ENCODE measurements around the gene PCDHGB4. TPM values are rescaled to one million over a fixed set of nuclear protein-coding genes. Genes with fewer than 3 reads are reported as not detected.
A peak's percentile ranks its signal among the peaks of the same experiment; 100 is the strongest.
"Not testable (repeated sequence)": the region's sequence is repeated elsewhere in the genome, so short reads cannot be mapped to it uniquely, and the experiment has no call there.

The PCDHGB4 gene
- total and polyA plus RNA-seq, 5 donors from 2014 or later: 0.22 TPM; not detected in 4

DNA sequence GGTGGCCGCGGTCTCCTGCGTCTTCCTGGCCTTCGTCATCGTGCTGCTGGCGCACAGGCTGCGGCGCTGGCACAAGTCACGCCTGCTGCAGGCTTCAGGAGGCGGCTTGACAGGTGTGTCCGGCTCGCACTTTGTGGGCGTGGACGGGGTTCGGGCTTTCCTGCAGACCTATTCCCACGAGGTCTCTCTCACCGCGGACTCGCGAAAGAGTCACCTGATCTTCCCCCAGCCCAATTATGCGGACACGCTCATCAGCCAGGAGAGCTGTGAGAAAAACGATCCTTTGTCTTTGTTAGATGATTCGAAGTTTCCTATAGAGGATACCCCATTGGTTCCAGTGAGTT lies 27.7 kb downstream of the PCDHGB4 start:
- not testable (repeated sequence) for H3K27ac Mint-ChIP-seq; H3K4me3 ChIP-seq (ENCODE audit: low read depth, low read length); DNase-seq; H3K36me3 ChIP-seq (ENCODE audit: control insufficient read depth, insufficient read depth, low read length); H3K27ac ChIP-seq (ENCODE audit: insufficient read depth, low read length, poor library complexity, severe bottlenecking); ATAC-seq (ENCODE audit: low read depth in 2 of 2)
- H3K9me3 Mint-ChIP-seq: peaks cover 0 to 39% (median 18%) of the 10 kb centered on the region in 7 donors
- Histone ChIP-seq H3K4me1 (ENCODE audit: control insufficient read depth, insufficient read depth, low read length, poor library complexity, severe bottlenecking) (peaks cover 18% of the 10 kb centered on the region), H3K27me3 (ENCODE audit: control insufficient read depth, insufficient read depth, low read length) (peaks cover 58% of the 10 kb centered on the region), H3K9me3 (ENCODE audit: control insufficient read depth in 2 of 2, low read length in 2 of 2) (peaks cover 18 to 41% of the 10 kb centered on the region in 2 experiments)
- peak overlapping the region in 2 of 4 donors; percentile 4 to 42 for H3K4me3 Mint-ChIP-seq
- peaks cover 0 to 26% (median 16%) of the 10 kb centered on the region in 4 donors for H3K4me1 Mint-ChIP-seq
- H3K27me3 Mint-ChIP-seq: peaks cover 73% of the 10 kb centered on the region
- peaks cover 20% of the 10 kb centered on the region for H3K36me3 Mint-ChIP-seq

DNA sequence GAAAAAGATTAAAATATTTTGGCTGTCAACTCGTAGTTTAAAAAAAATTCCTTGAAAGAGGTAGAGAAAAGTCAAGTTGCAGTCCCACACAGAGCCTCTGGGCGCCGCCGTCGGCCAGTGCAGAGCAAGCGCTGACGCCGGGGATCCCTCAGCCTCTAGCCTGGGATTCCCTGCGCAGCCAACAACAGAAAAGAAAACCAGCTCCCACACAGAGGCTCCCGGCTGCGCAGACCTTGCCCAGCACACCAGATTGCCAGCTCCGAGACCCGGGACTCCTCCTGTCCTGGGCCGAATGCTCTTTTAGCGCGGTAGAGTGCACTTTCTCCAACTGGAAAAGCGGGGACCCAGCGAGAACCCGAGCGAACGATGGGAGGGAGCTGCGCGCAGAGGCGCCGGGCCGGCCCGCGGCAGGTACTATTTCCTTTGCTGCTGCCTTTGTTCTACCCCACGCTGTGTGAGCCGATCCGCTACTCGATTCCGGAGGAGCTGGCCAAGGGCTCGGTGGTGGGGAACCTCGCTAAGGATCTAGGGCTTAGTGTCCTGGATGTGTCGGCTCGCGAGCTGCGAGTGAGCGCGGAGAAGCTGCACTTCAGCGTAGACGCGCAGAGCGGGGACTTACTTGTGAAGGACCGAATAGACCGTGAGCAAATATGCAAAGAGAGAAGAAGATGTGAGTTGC lies 30.1 kb downstream of the PCDHGB4 start, which contains the start of gene PCDHGB7:
Gene PCDHGB7, plus strand, starts transcription at position 184 of the 679 bp plus-strand sequence. Its CDS starts 183 bp downstream, at position 367.
- peaks cover 0 to 53% (median 21%) of the 10 kb centered on the region in 7 donors for H3K9me3 Mint-ChIP-seq
- H3K27me3 ChIP-seq (ENCODE audit: control insufficient read depth, insufficient read depth, low read length): peaks cover 65% of the 10 kb centered on the region
- H3K4me3 Mint-ChIP-seq: peak within 1 kb of the TSS; percentile 39 to 66 (median 50)
- DNase-seq (peak in 1 of 3 donors; percentile 51), ATAC-seq (ENCODE audit: low read depth in 2 of 2) (peak; percentile 38 to 51)
- H3K9me3 ChIP-seq (ENCODE audit: control insufficient read depth in 2 of 2, low read length in 2 of 2): peaks cover 30 to 65% of the 10 kb centered on the region in 2 experiments
- peak within 1 kb of the TSS in 1 of 3 donors; percentile 83 for H3K27ac Mint-ChIP-seq
- H3K4me3 ChIP-seq (ENCODE audit: low read depth, low read length); H3K27ac ChIP-seq (ENCODE audit: insufficient read depth, low read length, poor library complexity, severe bottlenecking); H3K36me3 ChIP-seq (ENCODE audit: control insufficient read depth, insufficient read depth, low read length): not testable (repeated sequence)
- H3K27me3 Mint-ChIP-seq: peaks cover 80% of the 10 kb centered on the region
- H3K4me1 ChIP-seq (ENCODE audit: control insufficient read depth, insufficient read depth, low read length, poor library complexity, severe bottlenecking): peaks cover 21% of the 10 kb centered on the region
- peaks cover 18% of the 10 kb centered on the region for H3K36me3 Mint-ChIP-seq
- peaks cover 0 to 38% (median 19%) of the 10 kb centered on the region in 4 donors for H3K4me1 Mint-ChIP-seq

DNA sequence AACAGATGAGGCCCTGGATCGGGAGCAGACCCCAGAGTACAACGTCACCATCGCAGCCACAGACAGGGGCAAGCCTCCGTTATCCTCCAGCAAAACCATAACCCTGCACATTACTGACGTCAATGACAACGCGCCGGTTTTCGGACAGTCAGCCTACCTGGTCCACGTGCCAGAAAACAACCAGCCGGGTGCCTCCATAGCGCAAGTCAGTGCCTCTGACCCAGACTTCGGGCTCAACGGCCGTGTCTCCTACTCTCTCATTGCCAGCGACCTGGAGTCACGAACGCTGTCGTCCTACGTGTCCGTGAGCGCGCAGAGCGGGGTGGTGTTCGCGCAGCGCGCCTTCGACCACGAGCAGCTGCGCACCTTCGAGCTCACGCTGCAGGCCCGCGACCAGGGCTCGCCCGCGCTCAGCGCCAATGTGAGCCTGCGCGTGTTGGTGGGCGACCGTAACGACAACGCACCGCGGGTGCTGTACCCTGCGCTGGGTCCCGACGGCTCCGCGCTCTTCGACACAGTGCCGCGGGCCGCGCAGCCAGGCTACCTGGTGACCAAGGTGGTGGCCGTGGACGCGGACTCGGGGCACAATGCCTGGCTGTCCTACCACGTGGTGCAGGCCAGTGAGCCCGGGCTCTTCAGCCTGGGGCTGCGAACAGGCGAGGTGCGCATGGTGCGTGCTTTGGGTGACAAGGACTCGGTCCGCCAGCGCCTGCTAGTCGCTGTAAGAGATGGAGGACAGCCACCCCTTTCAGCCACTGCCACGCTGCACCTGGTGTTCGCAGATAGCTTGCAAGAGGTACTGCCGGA lies 31.8 kb downstream of the PCDHGB4 start:
- H3K27ac Mint-ChIP-seq: no peak overlapping the region
- Histone ChIP-seq H3K27me3 (ENCODE audit: control insufficient read depth, insufficient read depth, low read length) (peaks cover 58% of the 10 kb centered on the region), H3K27ac (ENCODE audit: insufficient read depth, low read length, poor library complexity, severe bottlenecking) (no peak overlapping the region), H3K36me3 (ENCODE audit: control insufficient read depth, insufficient read depth, low read length) (no peaks in the 10 kb centered on the region), H3K4me1 (ENCODE audit: control insufficient read depth, insufficient read depth, low read length, poor library complexity, severe bottlenecking) (peaks cover 9% of the 10 kb centered on the region), H3K4me3 (ENCODE audit: low read depth, low read length) (no peak overlapping the region), H3K9me3 (ENCODE audit: control insufficient read depth in 2 of 2, low read length in 2 of 2) (peaks cover 26 to 66% of the 10 kb centered on the region in 2 experiments)
- peaks cover 70% of the 10 kb centered on the region for H3K27me3 Mint-ChIP-seq
- H3K9me3 Mint-ChIP-seq: peaks cover 0 to 49% (median 20%) of the 10 kb centered on the region in 7 donors
- ATAC-seq (ENCODE audit: low read depth in 2 of 2) (no peak), DNase-seq (no peak)
- peak overlapping the region in 1 of 4 donors; percentile 54 for H3K4me3 Mint-ChIP-seq
- peaks cover 17% of the 10 kb centered on the region for H3K36me3 Mint-ChIP-seq
- H3K4me1 Mint-ChIP-seq: peaks cover 0 to 22% (median 7%) of the 10 kb centered on the region in 4 donors

DNA sequence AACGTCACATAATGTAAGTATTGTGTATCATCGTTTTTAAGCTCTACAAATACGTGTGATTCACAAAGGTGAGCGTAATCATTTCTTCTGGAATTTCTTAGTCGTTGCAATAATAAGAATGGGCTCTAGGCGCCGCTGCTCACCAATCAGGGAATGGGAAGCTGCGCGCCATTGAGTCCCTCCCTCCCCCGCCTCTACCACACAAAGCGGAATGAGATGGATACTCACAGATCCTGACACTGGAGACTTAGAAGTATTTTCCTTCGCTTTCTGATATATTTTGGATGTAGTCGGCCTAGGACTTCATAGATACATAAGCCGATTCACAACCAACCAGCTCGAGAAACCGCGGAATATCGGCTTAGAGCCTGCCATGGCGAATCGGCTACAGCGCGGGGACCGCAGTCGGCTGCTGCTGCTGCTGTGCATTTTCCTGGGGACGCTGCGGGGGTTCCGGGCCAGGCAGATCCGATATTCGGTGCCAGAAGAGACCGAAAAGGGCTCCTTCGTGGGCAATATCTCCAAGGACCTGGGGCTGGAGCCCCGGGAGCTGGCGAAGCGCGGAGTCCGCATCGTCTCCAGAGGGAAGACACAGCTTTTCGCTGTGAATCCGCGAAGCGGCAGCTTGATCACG lies 33.5 kb downstream of the PCDHGB4 start, which contains the start of gene PCDHGA11:
Gene PCDHGA11, plus strand, starts transcription at position 197 of the 634 bp plus-strand sequence. Its CDS starts 177 bp downstream, at position 374.
- Histone ChIP-seq H3K27me3 (ENCODE audit: control insufficient read depth, insufficient read depth, low read length) (peaks cover 55% of the 10 kb centered on the region), H3K9me3 (ENCODE audit: control insufficient read depth in 2 of 2, low read length in 2 of 2) (peaks cover 24 to 60% of the 10 kb centered on the region in 2 experiments), H3K4me1 (ENCODE audit: control insufficient read depth, insufficient read depth, low read length, poor library complexity, severe bottlenecking) (peaks cover 9% of the 10 kb centered on the region), H3K27ac (ENCODE audit: insufficient read depth, low read length, poor library complexity, severe bottlenecking) (no peak within 1 kb of the TSS), H3K4me3 (ENCODE audit: low read depth, low read length) (peak within 1 kb of the TSS; percentile 34), H3K36me3 (ENCODE audit: control insufficient read depth, insufficient read depth, low read length) (no peaks in the 10 kb centered on the region)
- Mint-ChIP-seq H3K27ac (peak within 1 kb of the TSS in 2 of 3 donors; percentile 26 to 58), H3K36me3 (peaks cover 13% of the 10 kb centered on the region), H3K27me3 (peaks cover 69% of the 10 kb centered on the region), H3K4me1 (peaks cover 0 to 19% (median 6%) of the 10 kb centered on the region in 4 donors), H3K4me3 (peak within 1 kb of the TSS; percentile 54 to 80 (median 66)), H3K9me3 (peaks cover 0 to 48% (median 19%) of the 10 kb centered on the region in 7 donors)
- ATAC-seq (ENCODE audit: low read depth in 2 of 2) (no peak), DNase-seq (peak in 1 of 3 donors; percentile 55)

DNA sequence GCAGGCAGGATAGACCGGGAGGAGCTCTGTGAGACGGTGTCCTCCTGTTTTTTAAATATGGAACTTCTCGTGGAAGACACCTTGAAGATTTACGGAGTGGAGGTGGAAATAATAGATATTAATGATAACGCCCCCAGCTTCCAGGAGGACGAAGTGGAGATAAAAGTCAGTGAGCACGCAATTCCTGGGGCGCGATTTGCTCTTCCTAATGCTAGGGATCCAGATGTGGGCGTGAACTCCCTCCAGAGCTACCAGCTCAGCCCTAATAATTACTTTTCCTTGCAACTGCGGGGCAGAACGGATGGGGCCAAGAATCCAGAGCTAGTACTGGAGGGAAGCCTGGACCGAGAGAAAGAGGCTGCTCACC lies 34.0 kb downstream of the PCDHGB4 start:
- Mint-ChIP-seq H3K36me3 (peaks cover 13% of the 10 kb centered on the region), H3K27ac (peak overlapping the region in 1 of 3 donors; percentile 58), H3K4me3 (peak overlapping the region in 3 of 4 donors; percentile 34 to 80 (median 69)), H3K4me1 (peaks cover 0 to 19% (median 6%) of the 10 kb centered on the region in 4 donors), H3K9me3 (peaks cover 0 to 48% (median 19%) of the 10 kb centered on the region in 7 donors), H3K27me3 (peaks cover 68% of the 10 kb centered on the region)
- no peak for DNase-seq
- H3K4me3 ChIP-seq (ENCODE audit: low read depth, low read length): no peak overlapping the region
- H3K27ac ChIP-seq (ENCODE audit: insufficient read depth, low read length, poor library complexity, severe bottlenecking): no peak overlapping the region
- peaks cover 24 to 56% of the 10 kb centered on the region in 2 experiments for H3K9me3 ChIP-seq (ENCODE audit: control insufficient read depth in 2 of 2, low read length in 2 of 2)
- no peaks in the 10 kb centered on the region for H3K36me3 ChIP-seq (ENCODE audit: control insufficient read depth, insufficient read depth, low read length)
- peaks cover 9% of the 10 kb centered on the region for H3K4me1 ChIP-seq (ENCODE audit: control insufficient read depth, insufficient read depth, low read length, poor library complexity, severe bottlenecking)
- H3K27me3 ChIP-seq (ENCODE audit: control insufficient read depth, insufficient read depth, low read length): peaks cover 53% of the 10 kb centered on the region
- ATAC-seq (ENCODE audit: low read depth in 2 of 2): no peak

DNA sequence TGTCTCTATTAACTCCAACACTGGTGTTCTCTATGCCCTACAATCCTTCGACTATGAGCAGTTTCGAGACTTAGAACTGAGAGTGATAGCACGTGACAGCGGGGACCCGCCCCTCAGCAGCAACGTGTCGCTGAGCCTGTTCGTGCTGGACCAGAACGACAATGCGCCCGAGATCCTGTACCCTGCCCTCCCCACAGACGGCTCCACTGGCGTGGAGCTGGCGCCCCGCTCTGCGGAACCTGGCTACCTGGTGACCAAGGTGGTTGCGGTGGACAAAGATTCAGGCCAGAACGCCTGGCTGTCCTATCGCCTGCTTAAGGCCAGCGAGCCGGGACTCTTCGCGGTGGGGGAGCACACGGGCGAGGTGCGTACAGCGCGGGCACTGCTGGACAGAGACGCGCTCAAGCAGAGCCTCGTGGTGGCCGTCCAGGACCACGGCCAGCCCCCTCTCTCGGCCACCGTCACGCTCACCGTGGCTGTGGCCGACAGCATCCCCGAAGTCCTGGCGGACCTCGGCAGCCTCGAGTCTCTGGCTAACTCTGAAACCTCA lies 35.3 kb downstream of the PCDHGB4 start:
- Mint-ChIP-seq H3K4me3 (no peak overlapping the region), H3K27ac (no peak overlapping the region), H3K4me1 (peaks cover 0 to 18% (median 5%) of the 10 kb centered on the region in 4 donors), H3K27me3 (peaks cover 59% of the 10 kb centered on the region), H3K36me3 (peaks cover 13% of the 10 kb centered on the region), H3K9me3 (peaks cover 0 to 52% (median 20%) of the 10 kb centered on the region in 7 donors)
- H3K4me3 ChIP-seq (ENCODE audit: low read depth, low read length): no peak overlapping the region
- peaks cover 24 to 56% of the 10 kb centered on the region in 2 experiments for H3K9me3 ChIP-seq (ENCODE audit: control insufficient read depth in 2 of 2, low read length in 2 of 2)
- peaks cover 46% of the 10 kb centered on the region for H3K27me3 ChIP-seq (ENCODE audit: control insufficient read depth, insufficient read depth, low read length)
- H3K36me3 ChIP-seq (ENCODE audit: control insufficient read depth, insufficient read depth, low read length): no peaks in the 10 kb centered on the region
- ATAC-seq (ENCODE audit: low read depth in 2 of 2): no peak
- no peak overlapping the region for H3K27ac ChIP-seq (ENCODE audit: insufficient read depth, low read length, poor library complexity, severe bottlenecking)
- peaks cover 4% of the 10 kb centered on the region for H3K4me1 ChIP-seq (ENCODE audit: control insufficient read depth, insufficient read depth, low read length, poor library complexity, severe bottlenecking)
- no peak for DNase-seq
